H1 (cell line): ENCODE measurements around the gene PGAP2. TPM values are rescaled to one million over a fixed set of nuclear protein-coding genes. Genes with fewer than 3 reads are reported as not detected.

Experiments
- CTCF ChIA-PET: fragments of 300-600 bp; sonication (Branson Sonifier 250); formaldehyde crosslinking; loops from one replicate; lab custom pipeline; 2021; ENCODE audit not compliant: partially characterized antibody; lab: Charles Lee
- POLR2A ChIA-PET: fragments of 300-600 bp; sonication (Branson Sonifier 250); formaldehyde crosslinking; loops from one replicate; lab custom pipeline; 2021; ENCODE audit warnings: inconsistent platforms; ENCODE audit not compliant: partially characterized antibody; lab: Charles Lee
- DNase-seq, 2 experiments: peaks; one replicate each; pipeline versions ENCODE4 v3.0.0 to v3.0.0-alpha.2; 2010 to 2022; ENCODE audit warnings: low spot score in 2 of 2, low read depth in 1 of 2, mixed read lengths in 1 of 2
- FAIRE-seq: peaks from 2 replicates; lab custom pipeline; 2011; peaks lifted over from hg19 to GRCh38; lab: Jason Lieb, UNC
- H2AFZ ChIP-seq: 2 replicates; pipeline ENCODE4 v1.8.1; 2012; ENCODE audit warnings: low read length, inconsistent platforms
- H2AK5ac ChIP-seq: 2 replicates; pipeline ENCODE4 v1.6.1; 2013; ENCODE audit warnings: low read depth, low read length
- H2BK120ac ChIP-seq: replicated peaks from 2 replicates; pipeline ENCODE3; 2013; ENCODE audit warnings: low read depth, low read length, inconsistent platforms
- H2BK12ac ChIP-seq: 2 replicates; pipeline ENCODE4 v1.6.1; 2013; ENCODE audit warnings: low read depth, low read length
- H2BK15ac ChIP-seq: 2 replicates; pipeline ENCODE4 v1.6.1; 2013; ENCODE audit warnings: low read length
- H2BK20ac ChIP-seq: 2 replicates; pipeline ENCODE4 v1.6.1; 2013; ENCODE audit warnings: low read length
- H2BK5ac ChIP-seq: 2 replicates; pipeline ENCODE4 v1.6.1; 2013; ENCODE audit warnings: low read depth, low read length
- H3K14ac ChIP-seq: 2 replicates; pipeline ENCODE4 v1.6.1; 2013; ENCODE audit warnings: inconsistent platforms; ENCODE audit not compliant: insufficient read length
- H3K18ac ChIP-seq: 2 replicates; pipeline ENCODE4 v1.6.1; 2013; ENCODE audit warnings: low read length; ENCODE audit errors: extremely low read depth
- H3K23ac ChIP-seq: 2 replicates; pipeline ENCODE4 v1.6.1; 2013; ENCODE audit warnings: inconsistent platforms; ENCODE audit not compliant: insufficient read length
- H3K23me2 ChIP-seq: 2 replicates; pipeline ENCODE4 v1.6.1; 2013; ENCODE audit warnings: low read depth, low read length
- H3K27ac ChIP-seq: 2 replicates; pipeline ENCODE4 v1.6.1; 2011; ENCODE audit warnings: low read depth, low read length, inconsistent platforms
- H3K27me3 ChIP-seq, 4 experiments: replicated peaks in 1 of 4; 1 replicate in 1 of 4; 2 replicates in 3 of 4; pipeline versions ENCODE4 v1.6.1 to v1.8.1; 2011 to 2013; ENCODE audit warnings: low read length in 3 of 4, mild to moderate bottlenecking in 3 of 4, inconsistent platforms in 2 of 4, mixed read lengths in 2 of 4, moderate library complexity in 1 of 4; ENCODE audit not compliant: control insufficient read depth in 3 of 4, insufficient read depth in 3 of 4; ENCODE audit errors: extremely low read depth in 1 of 4
- H3K36me3 ChIP-seq, 4 experiments: 2 replicates each; pipeline versions ENCODE4 v1.6.1 to v1.8.1; 2011 to 2013; ENCODE audit warnings: mild to moderate bottlenecking in 4 of 4, low read length in 3 of 4, moderate library complexity in 2 of 4, control low read depth in 1 of 4, inconsistent platforms in 1 of 4; ENCODE audit not compliant: insufficient read depth in 4 of 4, control insufficient read depth in 2 of 4
- H3K4ac ChIP-seq: replicated peaks from 2 replicates; pipeline ENCODE3; 2013; ENCODE audit warnings: low read length, low read depth, mixed read lengths, inconsistent platforms; ENCODE audit not compliant: insufficient read length
- H3K4me1 ChIP-seq, 4 experiments: replicated peaks in 1 of 4; 1 replicate in 1 of 4; 2 replicates in 3 of 4; pipeline versions ENCODE4 v1.6.1 to v1.8.1; 2011 to 2013; ENCODE audit warnings: low read length in 3 of 4, inconsistent platforms in 2 of 4, mixed read lengths in 1 of 4; ENCODE audit not compliant: insufficient read depth in 4 of 4, control insufficient read depth in 3 of 4
- H3K4me2 ChIP-seq, 2 experiments: 2 replicates each; pipeline versions ENCODE4 v1.6.1 to v1.8.1; 2011 to 2013; ENCODE audit warnings: low read depth in 2 of 2, low read length in 2 of 2, control low read depth in 1 of 2, inconsistent platforms in 1 of 2, mild to moderate bottlenecking in 1 of 2; ENCODE audit not compliant: insufficient read depth in 1 of 2
- H3K4me3 ChIP-seq, 4 experiments: fragments of 200-600, 300-600 bp in 1 of 4; sonication (generic), shearing (Covaris generic), sonication (Bioruptor Twin) in 1 of 4; 2 replicates each; pipeline versions ENCODE4 v1.5.1 to v1.8.1; 2011 to 2016; ENCODE audit warnings: low read length in 4 of 4, low read depth in 3 of 4, control low read depth in 2 of 4, inconsistent platforms in 2 of 4, mild to moderate bottlenecking in 2 of 4, mixed read lengths in 1 of 4, moderate library complexity in 1 of 4; ENCODE audit not compliant: insufficient read depth in 2 of 4; ENCODE audit errors: extremely low read depth in 1 of 4
- H3K56ac ChIP-seq: replicated peaks from 2 replicates; pipeline ENCODE3; 2013; ENCODE audit warnings: low read depth, mild to moderate bottlenecking, mixed read lengths, low read length, inconsistent platforms; ENCODE audit not compliant: insufficient read length
- H3K79me1 ChIP-seq: 2 replicates; pipeline ENCODE4 v1.6.1; 2013; ENCODE audit warnings: low read depth, low read length, control low read depth
- H3K79me2 ChIP-seq, 2 experiments: 2 replicates each; pipeline versions ENCODE4 v1.6.1 to v1.8.1; 2012 to 2013; ENCODE audit warnings: low read length in 2 of 2, mild to moderate bottlenecking in 2 of 2, inconsistent platforms in 1 of 2; ENCODE audit not compliant: insufficient read depth in 2 of 2, control insufficient read depth in 1 of 2
- H3K9ac ChIP-seq, 4 experiments: replicated peaks in 1 of 4; 1 replicate in 1 of 4; 2 replicates in 3 of 4; pipeline versions ENCODE4 v1.6.1 to v1.8.1; 2011 to 2013; ENCODE audit warnings: low read depth in 3 of 4, low read length in 3 of 4, control low read depth in 2 of 4, mild to moderate bottlenecking in 2 of 4, moderate library complexity in 2 of 4, inconsistent platforms in 1 of 4; ENCODE audit errors: extremely low read depth in 1 of 4
- H3K9me3 ChIP-seq, 2 experiments: 2 replicates each; pipeline versions ENCODE4 v1.6.1 to v1.8.1; 2012 to 2013; ENCODE audit warnings: mild to moderate bottlenecking in 2 of 2, moderate library complexity in 2 of 2, control low read depth in 1 of 2, inconsistent platforms in 1 of 2, low read depth in 1 of 2, low read length in 1 of 2, mixed read lengths in 1 of 2; ENCODE audit not compliant: insufficient read depth in 2 of 2
- H4K20me1 ChIP-seq, 2 experiments: replicated peaks in 1 of 2; 2 replicates each; pipeline versions ENCODE3 to v1.8.1; 2011 to 2013; ENCODE audit warnings: inconsistent platforms in 2 of 2, low read length in 2 of 2, mild to moderate bottlenecking in 1 of 2; ENCODE audit not compliant: insufficient read depth in 2 of 2, control insufficient read depth in 1 of 2
- H4K5ac ChIP-seq: 2 replicates; pipeline ENCODE4 v1.6.1; 2013; ENCODE audit warnings: low read length, low read depth, mixed read lengths, inconsistent platforms; ENCODE audit not compliant: insufficient read length
- H4K8ac ChIP-seq: 2 replicates; pipeline ENCODE4 v1.8.0; 2013; ENCODE audit warnings: mild to moderate bottlenecking, moderate library complexity, low read length, inconsistent platforms; ENCODE audit not compliant: insufficient read depth; ENCODE audit errors: extremely low read depth
- H4K91ac ChIP-seq: replicated peaks from 2 replicates; pipeline ENCODE3; 2013; ENCODE audit warnings: low read length, mixed read lengths, inconsistent platforms; ENCODE audit not compliant: insufficient read length
- ATF2 ChIP-seq: IDR thresholded peaks from 2 replicates; pipeline ENCODE4 v1.6.1; 2012; ENCODE audit warnings: low read length, inconsistent platforms
- CBX5 ChIP-seq: fragments of 300-800, 300-1000 bp; sonication (generic); IDR thresholded peaks from 2 replicates; pipeline ENCODE4 v1.7.1; 2016; ENCODE audit warnings: antibody characterized with exemption, low read length, low read depth
- EGR1 ChIP-seq: IDR thresholded peaks from 2 replicates; pipeline ENCODE4 v1.6.1; 2011; ENCODE audit warnings: low read depth, low read length, borderline replicate concordance
- RFX5 ChIP-seq: IDR thresholded peaks from 2 replicates; pipeline ENCODE4 v1.6.1; 2011; ENCODE audit warnings: low read depth, low read length, improper control_type of control experiment, borderline replicate concordance
- RXRA ChIP-seq: IDR thresholded peaks from 2 replicates; pipeline ENCODE4 v1.6.1; 2011; ENCODE audit warnings: low read depth, mild to moderate bottlenecking, low read length, moderate library complexity; ENCODE audit not compliant: insufficient read depth
- WGBS, 2 experiments: shearing (Covaris generic) in 1 of 2; methylation state at CpG; one replicate each; pipeline versions ENCODE4 v1.1.6 to v1.1.7; 2013 to 2015; ENCODE audit warnings: low lambda C conversion rate in 2 of 2, mixed read lengths in 2 of 2, inconsistent platforms in 1 of 2, low coverage in 1 of 2, missing lambda C conversion rate in 1 of 2; ENCODE audit not compliant: insufficient replicate concordance in 2 of 2, insufficient coverage in 1 of 2, insufficient read length in 1 of 2; ENCODE audit errors: extremely low coverage in 1 of 2, missing lambda C conversion rate in 1 of 2; 5-methylcytosine and 5-hydroxymethylcytosine counted together
- polyA plus RNA-seq, 7 experiments: library from polyadenylated mRNA; depleted of rRNA in 3 of 7; stranded (reverse) in 5 of 7; unstranded in 2 of 7; fragments of >200 nt in 5 of 7; fragments of 200-250 nt in 2 of 7; gene quantifications; 1 replicate in 5 of 7; 2 replicates in 1 of 7; 4 replicates in 1 of 7; pipeline versions ENCODE4 v1.2.1 to v1.2.3, GENCODE V29; 2011 to 2013; ENCODE audit warnings: missing spikeins in 2 of 7, mixed read lengths in 2 of 7
- total RNA-seq: library from RNA; stranded (reverse); fragmentation: NEBNext Ultra II Directional; extraction: Animal tissue kit (Norgen Biotek cat#: 25700); gene quantifications from 2 replicates; pipeline ENCODE4 v1.2.1, GENCODE V29; 2021

Gene PGAP2
- total and polyA plus RNA-seq, 2 of the 8 experiments (the other 6 are each of a cell fraction or from before 2014, with no cell fraction given) = 56.5 to 106 TPM

DNA sequence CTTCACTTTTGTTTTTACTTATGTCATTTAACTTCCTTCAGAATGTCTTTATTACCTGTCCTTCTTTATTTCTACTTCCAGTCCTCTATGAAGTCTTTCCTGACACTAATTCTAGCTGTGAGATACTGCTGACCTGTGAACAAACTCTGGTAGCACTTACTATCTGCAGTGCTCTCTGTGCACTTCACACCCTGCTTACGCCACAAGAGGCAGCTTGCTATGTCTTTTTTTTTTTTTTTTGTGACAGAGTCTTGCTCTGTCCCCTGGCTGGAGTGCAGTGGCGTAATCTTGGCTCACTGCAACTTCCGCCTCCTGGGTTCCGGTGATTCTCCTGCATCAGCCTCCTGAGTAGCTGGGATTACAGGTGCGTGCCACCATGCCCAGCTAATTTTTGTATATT is 57.8 kb downstream of the PGAP2 start:
- no peak for FAIRE-seq
- H4K8ac ChIP-seq = no peak overlapping the region
- no peak overlapping the region for H3K27ac ChIP-seq
- H3K9me3 ChIP-seq = no peaks in the 10 kb centered on the region
- CTCF ChIA-PET = interaction anchor here (0.6 to 10.7 kb wide), 5 partner anchors 11 to 1819 kb away, joined by 3 to 73 read pairs (median 3); partner anchors contain the start of genes RHOG and STIM1
- H3K4ac ChIP-seq = no peak overlapping the region
- no peak overlapping the region for H3K4me3 ChIP-seq
- H3K79me1 ChIP-seq = peaks cover 2% of the 10 kb centered on the region; the same call in 1 of the 2 replicates
- H4K20me1 ChIP-seq = peaks cover 2 to 3% of the 10 kb centered on the region in 2 experiments
- no peak overlapping the region for H2AFZ ChIP-seq
- H3K23ac ChIP-seq = no peak overlapping the region
- no peak for DNase-seq
- H3K56ac ChIP-seq = no peak overlapping the region
- no peak overlapping the region for H4K91ac ChIP-seq
- H2BK15ac ChIP-seq = no peak overlapping the region
- no peak overlapping the region for H2AK5ac ChIP-seq
- TF ChIP-seq EGR1 (no peak), RFX5 (no peak), ATF2 (no peak), RXRA (no peak), CBX5 (no peak)
- TF ChIP-seq, all 59 proteins: peak for 0
- Histone ChIP-seq H2BK120ac (no peak overlapping the region), H3K27me3 (no peaks in the 10 kb centered on the region), H3K9ac (no peak overlapping the region), H3K79me2 (no peaks in the 10 kb centered on the region), H2BK5ac (no peak overlapping the region), H3K23me2 (no peaks in the 10 kb centered on the region), H4K5ac (no peak overlapping the region), H2BK20ac (no peak overlapping the region), H3K4me1 (peaks cover 0 to 7% (median 4%) of the 10 kb centered on the region in 4 experiments; a peak in 4 of 7 replicates), H3K36me3 (no peaks in the 10 kb centered on the region), H3K18ac (no peak overlapping the region), H3K4me2 (no peak overlapping the region), H3K14ac (no peak overlapping the region), H2BK12ac (no peak overlapping the region)
- POLR2A ChIA-PET = no interaction called here
- WGBS, 2 experiments = 96% methylated on average over 4 of the region's 5 CpGs; no CpG with 5 or more reads in 1 of the 2 experiments
